Jurkat, Clone E6-1 (cell line): Measurements from ENCODE around the gene DRGX.

Source experiments
- DNase-seq: peaks from one replicate; pipeline ENCODE4 v3.0.0-alpha.2; 2011; ENCODE audit warnings: low read depth, low spot score
- H3K4me3 ChIP-seq: 2 replicates; pipeline ENCODE4 v1.5.1; 2011; ENCODE audit warnings: mild to moderate bottlenecking, low read length, control low read depth, moderate library complexity

DRGX gene

GRCh38 chr10:49385939-49386922 is 9.7 kb downstream of the DRGX start:
- no peak for DNase-seq
- H3K4me3 ChIP-seq = no peak overlapping the region

- no peak overlapping the region for H3K4me3 ChIP-seq
- no peak for DNase-seq
These were observed 11.5 kb downstream of the DRGX start for GRCh38 chr10:49384268-49384953.

- no peak overlapping the region for H3K4me3 ChIP-seq
- no peak for DNase-seq
These were observed 12.0 kb downstream of the DRGX start for GRCh38 chr10:49383853-49384252.

- no peak overlapping the region for H3K4me3 ChIP-seq
- no peak for DNase-seq
These were observed 13.1 kb downstream of the DRGX start for GRCh38 chr10:49382826-49383225.

- H3K4me3 ChIP-seq = no peak overlapping the region
- no peak for DNase-seq
These were observed 13.7 kb downstream of the DRGX start for GRCh38 chr10:49382226-49382625.

- no peak for DNase-seq
- H3K4me3 ChIP-seq = no peak overlapping the region
These were observed 14.6 kb downstream of the DRGX start for GRCh38 chr10:49381111-49381900.

- no peak overlapping the region for H3K4me3 ChIP-seq
- DNase-seq = no peak
These were observed 16.1 kb downstream of the DRGX start for GRCh38 chr10:49379596-49380410.

GRCh38 chr10:49377256-49377655 is 18.6 kb downstream of the DRGX start:
- no peak for DNase-seq
- no peak overlapping the region for H3K4me3 ChIP-seq

- H3K4me3 ChIP-seq = no peak overlapping the region
- no peak for DNase-seq
These were observed 20.3 kb downstream of the DRGX start for GRCh38 chr10:49375611-49376010.

GRCh38 chr10:49374740-49375139 is 21.1 kb downstream of the DRGX start:
- no peak for DNase-seq

GRCh38 chr10:49373361-49373760 is 22.5 kb downstream of the DRGX start:
- no peak overlapping the region for H3K4me3 ChIP-seq
- DNase-seq = no peak

More at GRCh38 chr10:49374740-49375139, 21.1 kb downstream of the DRGX start:
- H3K4me3 ChIP-seq = no peak overlapping the region

- H3K4me3 ChIP-seq = no peak overlapping the region
- DNase-seq = no peak
These were observed 23.9 kb downstream of the DRGX start for GRCh38 chr10:49371967-49372366.

GRCh38 chr10:49370326-49371100 is 25.4 kb downstream of the DRGX start:
- no peak for DNase-seq
- no peak overlapping the region for H3K4me3 ChIP-seq

GRCh38 chr10:49369216-49370162 is 26.4 kb downstream of the DRGX start:
- no peak overlapping the region for H3K4me3 ChIP-seq
- no peak for DNase-seq

GRCh38 chr10:49368256-49368655 is 27.6 kb downstream of the DRGX start:
- no peak for DNase-seq

GRCh38 chr10:49367600-49367999 is 28.3 kb downstream of the DRGX start:
- H3K4me3 ChIP-seq = no peak overlapping the region
- no peak for DNase-seq

More at GRCh38 chr10:49368256-49368655, 27.6 kb downstream of the DRGX start:
- no peak overlapping the region for H3K4me3 ChIP-seq

- no peak for DNase-seq
- H3K4me3 ChIP-seq = no peak overlapping the region
These were observed 29.4 kb downstream of the DRGX start for GRCh38 chr10:49366460-49366859.
